Inflammatory macrophage treated with lipopolysaccharide for 1 hour (primary cell): ENCODE measurements around the gene PCBP3.
"Not testable (repeated sequence)": the region's sequence is repeated elsewhere in the genome, so short reads cannot be mapped to it uniquely, and the experiment has no call there.

ENCODE experiments used
- DNase-seq, 2 donors: peaks; one replicate each; pipeline ENCODE4 v3.0.0-alpha.2; 2020 to 2022

The PCBP3 gene

DNA sequence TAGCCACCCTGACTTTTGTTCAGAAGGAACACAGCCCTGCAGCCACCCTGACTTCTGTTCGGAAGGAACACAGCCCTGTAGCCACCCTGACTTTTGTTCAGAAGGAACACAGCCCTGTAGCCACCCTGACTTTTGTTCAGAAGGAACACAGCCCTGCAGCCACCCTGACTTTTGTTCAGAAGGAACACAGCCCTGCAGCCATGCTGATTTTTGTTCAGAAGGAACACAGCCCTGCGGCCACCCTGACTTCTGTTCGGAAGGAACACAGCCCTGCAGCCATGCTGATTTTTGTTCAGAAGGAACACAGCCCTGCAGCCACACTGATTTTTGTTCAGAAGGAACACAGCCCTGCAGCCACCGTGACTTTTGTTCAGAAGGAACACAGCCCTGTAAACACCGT lies 208.9 kb downstream of the PCBP3 start:
- not testable (repeated sequence) for DNase-seq

GRCh38 chr21:45852886-45853400 lies 209.4 kb downstream of the PCBP3 start:
- DNase-seq = no peak

DNA sequence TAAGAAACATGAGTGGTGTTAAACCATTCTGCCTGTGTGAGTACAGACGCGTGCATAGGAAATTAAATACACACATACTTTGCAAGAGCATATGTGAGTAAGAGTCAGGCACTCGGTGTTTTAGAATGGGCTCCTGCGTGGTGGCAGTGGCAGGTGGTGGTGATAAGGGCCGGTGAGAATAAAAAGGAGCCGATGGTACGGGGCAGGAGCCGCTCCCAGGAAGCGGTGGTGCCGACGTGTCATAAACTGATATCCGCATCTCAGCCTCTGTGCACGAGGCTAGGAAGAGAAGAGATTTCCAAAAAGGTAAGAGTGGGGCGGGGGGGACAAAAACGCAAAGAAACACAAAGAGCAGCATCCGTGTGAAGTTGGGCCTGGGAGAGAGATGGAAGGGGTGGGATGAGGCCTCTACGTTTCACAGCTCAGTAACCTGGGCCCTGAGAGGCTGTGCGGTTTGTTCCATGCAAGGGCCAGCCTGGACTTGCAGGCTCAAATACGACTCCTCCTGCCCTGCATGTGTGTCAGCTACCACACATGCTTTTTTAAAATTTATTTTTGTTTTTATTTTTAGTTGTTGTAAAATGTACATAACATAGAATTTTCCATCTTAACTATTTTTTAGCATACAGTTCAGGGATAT lies 210.3 kb downstream of the PCBP3 start:
- no peak for DNase-seq

GRCh38 chr21:45854690-45855247 lies 211.2 kb downstream of the PCBP3 start:
- DNase-seq = no peak

DNA sequence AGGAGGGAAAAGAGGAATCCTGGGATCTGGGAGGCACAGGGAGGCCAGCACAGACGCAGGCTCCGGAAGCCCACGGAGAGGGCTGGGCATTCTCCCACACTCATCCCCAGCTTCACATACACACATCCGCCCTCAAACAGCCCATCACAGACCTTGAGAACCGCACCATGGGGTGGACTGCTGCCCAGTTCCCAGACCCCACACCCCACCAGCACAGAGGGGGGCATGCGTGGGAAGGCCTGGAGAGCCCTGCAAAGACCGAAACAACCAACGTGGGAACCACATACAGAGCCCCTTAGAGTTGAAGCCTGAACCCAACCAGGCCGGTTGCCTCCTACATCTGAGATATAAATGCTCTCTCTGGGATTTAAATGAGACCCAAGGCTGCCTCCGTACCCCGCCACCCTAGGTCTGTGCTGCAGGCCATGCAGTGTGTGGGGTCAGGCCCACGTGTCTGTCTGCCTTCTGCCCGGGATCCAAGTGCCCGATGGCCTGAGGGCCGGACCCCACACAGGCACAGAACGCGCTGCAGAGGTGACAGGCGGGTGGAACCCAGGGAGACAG lies 211.8 kb downstream of the PCBP3 start:
- DNase-seq = no peak

- DNase-seq = no peak
These were observed 212.9 kb downstream of the PCBP3 start for GRCh38 chr21:45856442-45856841.

GRCh38 chr21:45856906-45857305 lies 213.4 kb downstream of the PCBP3 start:
- DNase-seq = no peak

DNA sequence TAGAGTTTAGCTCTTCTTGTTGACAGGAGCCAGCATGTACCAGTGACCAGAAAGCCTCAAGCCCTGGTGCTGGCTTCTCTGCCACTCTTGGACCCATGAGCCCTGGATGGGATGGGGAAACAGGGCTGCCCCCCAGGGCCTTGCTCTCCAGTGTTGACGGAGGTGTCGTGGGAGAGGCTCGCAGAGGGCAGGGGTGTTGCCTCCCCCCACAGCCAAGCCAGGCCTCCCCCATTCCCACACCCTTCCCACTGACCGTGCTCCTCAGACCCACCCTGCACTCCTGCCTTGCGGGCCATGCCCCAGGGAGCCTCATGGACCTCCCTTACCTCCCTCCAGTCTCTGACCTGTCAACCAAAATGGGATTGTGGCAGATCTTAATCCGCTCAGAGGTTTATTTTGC lies 214.2 kb downstream of the PCBP3 start:
- DNase-seq = no peak

- no peak for DNase-seq
These were observed 214.7 kb downstream of the PCBP3 start for GRCh38 chr21:45858180-45858579.

DNA sequence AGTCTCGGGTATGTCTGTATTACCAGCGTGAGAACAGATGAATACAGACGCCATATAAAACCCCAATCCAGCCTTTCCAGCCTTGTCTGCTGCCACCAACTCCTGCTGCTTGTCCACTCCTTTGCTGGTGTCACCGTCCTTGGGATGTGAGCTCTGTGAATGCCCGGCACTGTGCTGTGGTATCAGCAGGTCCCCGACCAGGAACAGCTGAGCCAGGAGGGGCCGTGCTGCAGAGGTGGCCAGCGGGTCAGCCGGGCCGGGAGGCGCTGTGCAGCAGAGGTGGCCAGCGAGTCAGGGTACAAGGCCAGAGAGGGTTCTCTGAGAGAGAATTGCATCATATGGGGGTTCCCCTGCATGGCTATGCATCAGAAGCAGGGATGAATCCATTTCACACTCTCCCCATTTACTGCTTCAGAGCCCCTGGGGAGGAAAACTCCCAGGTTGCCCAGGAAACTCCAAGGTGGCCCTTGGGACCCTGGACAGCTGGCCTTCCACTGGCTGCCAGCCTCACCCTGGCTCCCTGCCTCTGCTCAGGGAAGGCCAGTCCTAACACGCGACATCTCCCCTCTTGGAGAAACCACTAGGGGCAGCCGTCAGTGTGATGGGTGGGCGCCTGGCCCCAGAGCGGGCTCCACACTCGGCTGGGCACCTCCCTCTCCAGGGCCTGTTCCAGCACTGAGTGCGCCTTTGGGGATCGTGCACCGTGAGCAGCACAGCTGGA lies 215.7 kb downstream of the PCBP3 start:
- no peak for DNase-seq

- DNase-seq = no peak
These were observed 216.3 kb downstream of the PCBP3 start for GRCh38 chr21:45859762-45860357.

DNA sequence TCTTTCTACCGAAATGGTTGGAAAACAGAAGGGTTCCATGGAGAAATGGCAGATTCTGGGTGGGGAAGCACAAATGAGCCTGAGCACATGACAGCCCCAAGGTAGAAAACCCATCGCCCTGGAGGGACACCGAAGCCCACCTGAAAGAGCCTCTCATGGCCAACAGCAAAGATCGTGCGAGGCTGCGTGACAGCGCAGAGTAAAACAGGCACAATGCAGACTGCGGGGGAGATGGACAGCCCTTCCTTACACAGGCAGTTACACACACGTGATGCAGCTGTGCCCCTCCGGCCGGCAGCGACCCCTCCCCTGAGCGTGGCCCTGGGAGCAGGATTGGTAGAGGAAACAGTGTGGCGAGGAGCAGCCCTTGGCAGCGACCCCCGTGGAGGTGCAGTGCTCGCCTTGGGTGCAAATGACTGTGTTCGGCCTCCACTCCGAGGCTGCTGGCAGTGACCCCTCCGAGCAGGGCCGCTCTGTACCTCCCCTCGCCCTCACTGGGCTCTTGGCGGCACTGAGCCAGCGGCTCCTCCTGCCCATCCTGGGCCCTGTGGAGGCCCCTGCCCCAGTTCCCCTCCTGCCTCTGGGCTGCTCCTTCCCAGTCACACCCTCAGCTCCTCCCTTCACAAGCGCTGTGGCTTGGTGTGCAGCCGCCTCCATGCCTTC lies 217.1 kb downstream of the PCBP3 start:
- DNase-seq = no peak

GRCh38 chr21:45861156-45861870 lies 217.8 kb downstream of the PCBP3 start:
- DNase-seq = no peak

GRCh38 chr21:45862543-45863207 lies 219.2 kb downstream of the PCBP3 start:
- DNase-seq = no peak

- DNase-seq = no peak
These were observed 219.7 kb downstream of the PCBP3 start for GRCh38 chr21:45863267-45863666.

DNA sequence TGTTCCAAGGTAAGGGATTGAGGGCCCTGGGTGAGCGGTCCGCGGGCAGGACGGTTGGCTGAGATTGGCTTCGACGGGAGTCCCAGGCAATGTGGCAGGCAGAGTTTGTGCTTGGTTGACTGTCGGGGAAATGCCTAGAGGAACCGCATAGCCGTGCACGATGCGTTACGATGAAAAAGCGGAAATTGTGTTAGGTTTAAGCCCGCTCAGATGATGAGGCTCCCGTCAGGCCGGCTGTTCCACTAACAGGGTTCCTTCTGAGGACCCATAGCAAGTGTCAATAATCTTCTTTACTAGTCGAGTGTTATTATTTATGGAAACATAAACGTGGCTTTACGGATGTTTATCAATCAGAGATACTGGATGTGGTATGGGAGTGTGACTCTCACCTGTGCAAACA lies 220.2 kb downstream of the PCBP3 start:
- DNase-seq = no peak

DNA sequence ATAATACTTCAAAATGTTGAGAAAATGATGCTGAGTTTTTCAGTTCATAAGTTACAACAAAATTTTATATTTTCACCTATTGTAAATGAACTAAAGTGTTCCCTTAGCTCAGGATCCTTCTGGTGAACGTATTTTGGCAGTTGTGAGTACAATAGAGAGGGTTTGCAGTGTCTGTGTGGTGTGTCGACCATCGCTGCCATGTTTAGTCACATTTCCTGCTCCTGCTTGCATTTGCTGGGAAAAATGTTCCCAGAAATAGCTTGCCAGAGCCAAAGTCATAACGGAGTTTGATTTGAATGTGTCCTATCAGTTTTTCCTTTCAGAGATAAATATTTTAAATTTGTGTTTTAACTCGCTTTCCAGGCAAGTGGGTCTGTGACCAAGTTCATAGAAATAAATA lies 220.9 kb downstream of the PCBP3 start:
- no peak for DNase-seq

GRCh38 chr21:45865106-45865835 lies 221.7 kb downstream of the PCBP3 start:
- DNase-seq = no peak

- no peak for DNase-seq
These were observed 223.0 kb downstream of the PCBP3 start for GRCh38 chr21:45866551-45866950.

GRCh38 chr21:45867041-45867666 lies 223.6 kb downstream of the PCBP3 start:
- no peak for DNase-seq
